M059J (cell line): ENCODE measurements around the gene PDHX. TPM values are rescaled to one million over a fixed set of nuclear protein-coding genes. Genes with fewer than 3 reads are reported as not detected.
"Not testable (repeated sequence)": the region's sequence is repeated elsewhere in the genome, so short reads cannot be mapped to it uniquely, and the experiment has no call there.

Experiments
- DNase-seq: peaks from one replicate; pipeline ENCODE4 v3.0.0-alpha.2; 2012; ENCODE audit warnings: low read depth
- total RNA-seq: library from RNA; depleted of rRNA; stranded (reverse); fragments of >200 nt; shearing (Covaris generic); gene quantifications from 2 replicates; pipeline ENCODE4 v1.2.3, GENCODE V29; 2014

Gene PDHX
- total RNA-seq, 1 experiment from 2014 or later, result 81.7 TPM

DNA sequence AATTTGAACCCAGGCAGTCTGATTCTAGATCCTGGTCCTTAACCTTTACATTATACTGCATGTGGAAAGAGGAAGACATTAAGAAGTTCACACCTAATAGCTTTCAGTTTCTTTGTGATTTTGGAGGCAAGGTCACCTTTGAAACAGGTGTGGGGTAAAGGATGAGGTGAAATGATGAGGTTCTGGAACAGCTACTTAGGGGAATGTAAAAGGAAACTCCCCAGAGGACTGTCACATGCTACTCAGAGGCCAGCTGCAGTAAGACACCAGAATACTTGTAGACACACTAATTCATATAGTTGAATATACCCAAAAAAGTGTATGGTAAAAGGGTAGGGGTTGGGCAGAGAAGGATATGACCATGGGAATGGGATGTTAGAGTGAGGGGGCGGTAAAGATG, 5.6 kb upstream of the PDHX start:
- DNase-seq, result no peak

DNA sequence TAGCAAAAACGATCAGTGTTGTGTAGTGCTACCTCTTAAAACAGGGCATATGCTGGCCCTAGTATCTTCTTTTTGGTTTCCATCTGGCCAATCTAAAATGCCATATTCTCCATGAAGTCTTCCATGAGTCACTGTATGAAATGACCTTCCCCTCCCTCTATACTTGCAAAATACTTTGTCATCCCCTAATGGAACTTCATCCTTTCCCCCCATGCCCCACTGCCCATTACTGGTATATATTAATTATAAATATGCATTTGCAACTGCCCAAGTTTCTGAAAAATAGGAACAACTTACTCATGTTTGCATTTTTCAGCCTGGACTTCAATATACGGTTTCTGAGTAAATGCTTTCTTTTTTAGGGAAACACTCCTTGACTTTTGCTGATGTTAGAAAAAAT, 4.7 kb upstream of the PDHX start:
- no peak for DNase-seq

DNA sequence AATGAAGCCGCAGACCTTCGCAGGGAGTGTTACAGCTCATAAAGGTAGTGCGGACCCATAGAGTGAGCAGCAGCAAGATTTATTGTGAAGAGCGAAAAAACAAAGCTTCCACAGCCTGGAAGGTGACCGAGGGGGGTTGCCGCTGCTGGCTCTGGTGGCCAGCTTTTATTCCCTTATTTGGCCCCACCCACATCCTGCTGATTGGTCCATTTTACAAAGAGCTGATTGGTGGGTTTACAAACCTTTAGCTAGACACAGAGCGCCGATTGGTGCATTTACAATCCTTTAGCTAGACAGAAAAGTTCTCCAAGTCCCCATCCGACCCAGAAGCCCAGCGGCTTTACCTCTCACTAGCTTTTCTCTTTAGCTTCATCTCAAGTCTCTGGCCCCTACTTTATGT, 2.9 kb upstream of the PDHX start:
- DNase-seq, result not testable (repeated sequence)

DNA sequence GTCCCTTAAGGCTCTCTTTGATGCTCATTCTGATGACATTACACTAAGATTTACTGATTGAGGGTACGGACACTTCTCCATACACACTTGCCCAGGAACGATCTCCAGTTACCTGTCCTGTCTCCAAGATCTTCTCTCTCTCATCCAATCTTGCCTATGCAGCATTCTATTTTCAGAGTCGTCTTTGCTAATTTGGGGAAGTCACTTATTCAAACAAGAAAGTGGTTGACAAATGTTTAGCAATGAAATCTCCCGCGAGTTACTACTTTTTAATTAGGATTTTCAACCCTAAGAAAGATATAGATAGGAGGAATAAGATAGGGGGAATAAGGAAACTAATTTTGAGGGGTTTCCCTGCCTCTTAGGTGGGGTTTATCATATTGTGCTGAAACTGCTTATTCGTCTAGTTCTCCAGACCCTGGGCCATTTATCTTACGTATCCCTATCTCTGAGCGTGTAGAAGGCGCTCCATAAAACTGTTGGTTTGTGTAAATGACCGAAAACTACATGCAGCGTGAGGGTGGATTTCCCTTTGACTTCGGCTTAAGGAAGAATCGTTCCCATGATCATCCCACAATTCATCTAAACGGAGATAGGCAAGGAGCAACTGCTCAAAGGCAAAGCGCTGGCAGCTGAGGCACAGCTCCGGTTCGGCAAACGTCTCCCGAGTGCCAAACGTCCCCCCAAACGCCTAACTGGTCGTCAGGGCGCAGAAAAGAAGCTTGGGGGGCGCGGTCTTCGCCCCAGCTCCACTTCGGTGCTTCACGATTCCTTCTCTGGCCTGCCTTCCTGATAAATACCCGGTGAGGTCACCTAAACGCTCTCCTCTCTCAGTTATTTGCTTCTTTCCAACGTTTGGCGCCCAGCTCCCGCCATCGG, 1.0 kb upstream of the PDHX start:
- no peak for DNase-seq

DNA sequence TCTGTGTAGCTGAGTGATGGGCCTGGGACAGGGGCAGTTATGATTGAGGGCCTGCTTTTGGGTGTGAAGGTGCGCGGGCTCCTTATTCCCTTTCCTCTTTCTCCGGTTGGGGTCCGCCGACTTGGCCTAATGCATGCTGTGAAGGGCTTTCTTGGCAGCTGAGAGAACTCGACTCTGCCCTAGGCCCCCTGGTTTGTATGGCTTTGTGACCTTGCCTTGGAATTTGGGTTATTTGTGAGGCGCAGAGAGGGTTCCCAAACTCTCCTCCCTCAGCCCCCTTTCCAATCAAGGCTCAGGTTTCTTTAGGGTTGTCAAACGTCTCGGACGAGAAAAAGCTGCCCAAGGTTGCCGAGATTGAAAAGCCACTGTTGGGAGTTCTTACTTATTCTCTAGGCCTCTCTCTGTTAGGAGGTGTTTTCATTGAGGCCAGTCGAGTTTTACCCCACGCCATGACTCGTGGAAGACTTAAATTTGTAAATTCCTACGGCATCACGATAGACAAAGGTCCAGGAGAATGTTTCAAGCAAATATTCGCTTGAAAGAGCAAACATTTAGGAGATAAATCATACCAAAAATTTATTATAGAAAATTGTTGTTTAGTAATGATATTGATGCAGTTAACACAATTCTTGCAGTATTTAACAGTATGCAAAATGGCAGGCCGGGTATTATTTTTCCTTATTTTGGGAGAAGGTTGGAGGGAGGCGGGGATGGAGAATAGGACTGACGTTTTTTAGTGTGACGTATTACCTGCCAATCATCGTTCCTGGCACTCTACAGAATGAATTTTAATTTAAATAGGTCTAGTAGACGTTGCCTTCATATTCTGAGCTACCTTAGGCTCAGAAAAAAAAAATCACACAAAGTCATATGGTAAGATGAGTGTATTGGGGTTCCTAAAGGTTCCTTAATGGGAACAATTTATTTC, 689 bp downstream of the PDHX start:
- DNase-seq, result peak; percentile 27

DNA sequence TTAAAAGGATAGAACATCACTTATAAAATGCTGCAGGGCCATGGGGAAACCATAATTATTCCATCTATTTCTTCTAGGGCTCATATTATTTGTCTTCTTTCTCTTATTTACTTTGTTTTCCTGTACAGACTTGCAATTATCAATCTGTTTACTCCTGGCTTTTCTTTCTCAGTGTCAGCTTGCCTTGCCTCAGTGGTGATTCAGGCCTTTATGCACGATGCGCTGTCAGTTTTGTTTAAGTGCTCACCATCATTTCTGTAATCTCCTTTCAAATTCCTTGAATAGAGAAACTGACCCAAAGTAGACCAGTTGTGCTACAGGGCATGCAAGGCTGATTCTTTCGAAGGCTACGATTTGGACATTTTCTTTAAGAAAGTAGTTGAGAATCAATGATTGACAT, 4.7 kb downstream of the PDHX start:
- no peak for DNase-seq

DNA sequence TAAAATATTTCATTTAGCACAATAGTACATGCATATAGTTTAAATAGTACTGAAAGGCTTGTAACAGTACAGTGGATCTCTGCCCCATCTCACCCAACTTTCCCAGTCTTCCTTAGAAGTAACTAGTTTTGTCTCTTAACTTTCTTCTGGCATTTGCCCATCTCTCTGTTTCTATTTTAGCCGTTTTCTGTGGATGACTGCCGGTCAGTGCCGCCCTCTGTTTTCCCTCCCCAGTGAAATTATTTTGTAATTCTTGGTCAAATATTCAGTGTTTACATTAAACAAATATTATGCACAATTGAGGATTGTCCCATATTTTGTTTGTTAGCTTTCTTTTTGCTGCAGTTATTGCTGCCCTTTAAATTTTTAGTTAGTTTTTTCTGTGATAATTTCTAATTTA, 8.3 kb downstream of the PDHX start:
- DNase-seq, result no peak

DNA sequence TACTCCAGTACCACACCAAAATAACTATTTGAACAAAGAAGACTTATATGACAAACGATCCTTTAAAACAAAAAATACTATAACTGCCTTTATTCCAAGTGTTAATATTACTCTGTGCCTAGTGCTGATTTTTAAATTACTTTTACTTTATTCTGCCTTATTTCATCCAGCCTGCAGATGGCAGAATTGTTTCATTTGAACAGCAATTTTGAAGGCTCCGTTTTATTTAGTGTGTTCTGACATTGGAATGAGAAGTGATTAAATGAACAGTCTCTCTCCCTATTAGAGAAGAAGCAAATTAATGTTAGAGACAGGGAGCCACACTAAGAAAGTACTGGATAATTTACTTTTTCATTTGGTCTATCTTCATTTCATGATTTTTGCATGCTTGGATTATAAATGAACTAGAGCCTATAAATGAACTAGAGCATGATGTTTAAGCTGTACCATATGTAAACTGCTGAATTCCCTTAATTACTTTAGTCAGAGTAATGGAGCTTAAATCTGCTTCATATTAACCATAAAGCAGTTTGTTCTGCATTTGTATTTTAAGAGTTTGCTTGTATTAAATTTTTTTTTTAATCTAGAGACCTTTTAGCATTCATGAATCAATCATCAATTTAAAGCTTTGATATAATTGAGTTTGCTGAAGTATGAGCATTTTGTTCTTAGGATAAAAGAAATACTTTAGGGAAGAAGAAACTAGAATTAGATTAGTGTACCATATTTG, 9.8 kb downstream of the PDHX start:
- DNase-seq, result peak; percentile 70

DNA sequence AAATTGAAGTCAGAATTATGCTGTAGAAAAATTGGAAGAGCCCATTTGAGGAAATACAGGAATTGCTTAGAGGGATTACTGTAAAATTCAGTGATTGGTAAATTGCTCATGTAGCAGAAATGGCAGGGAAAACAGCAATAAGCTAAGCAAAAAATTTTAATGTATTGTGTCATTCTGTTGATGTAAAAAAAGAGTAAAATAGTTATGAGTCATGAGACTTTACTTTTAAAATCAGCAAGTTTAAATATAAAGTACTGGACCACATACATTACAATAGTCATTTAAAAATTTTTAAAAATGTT, 10.4 kb downstream of the PDHX start:
- no peak for DNase-seq

DNA sequence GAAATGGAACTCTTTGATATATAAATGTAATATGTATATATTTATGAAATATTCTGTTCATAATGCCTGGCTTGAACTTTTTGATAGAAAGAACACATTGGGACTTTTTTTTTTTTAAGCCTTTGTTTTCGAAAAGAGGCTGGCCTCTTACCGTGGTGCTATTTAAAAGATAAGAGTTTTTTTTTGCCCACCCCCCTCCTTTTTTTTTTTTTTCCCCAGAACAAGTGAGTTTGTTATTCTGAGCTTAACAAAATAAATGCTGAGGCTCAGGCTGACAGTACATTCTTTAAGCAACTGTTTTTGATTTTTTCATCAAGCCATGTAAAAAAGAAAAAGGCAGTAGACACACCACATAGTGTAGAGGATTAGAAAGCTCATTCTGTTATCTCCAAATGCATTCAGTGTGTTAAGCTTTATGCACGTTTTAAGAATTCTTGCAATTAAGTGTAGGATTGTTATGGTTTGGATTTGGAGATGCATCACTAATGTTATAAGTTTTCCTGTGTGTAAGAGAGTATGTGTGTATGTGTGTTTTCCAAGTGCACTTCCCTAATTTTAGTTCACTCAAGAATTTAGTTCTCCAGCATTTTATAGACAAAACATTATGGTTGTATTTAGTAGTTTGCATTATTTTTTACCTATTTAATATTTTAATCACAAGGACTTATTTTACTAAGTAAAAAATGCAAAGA, 12.0 kb downstream of the PDHX start:
- DNase-seq, result no peak

DNA sequence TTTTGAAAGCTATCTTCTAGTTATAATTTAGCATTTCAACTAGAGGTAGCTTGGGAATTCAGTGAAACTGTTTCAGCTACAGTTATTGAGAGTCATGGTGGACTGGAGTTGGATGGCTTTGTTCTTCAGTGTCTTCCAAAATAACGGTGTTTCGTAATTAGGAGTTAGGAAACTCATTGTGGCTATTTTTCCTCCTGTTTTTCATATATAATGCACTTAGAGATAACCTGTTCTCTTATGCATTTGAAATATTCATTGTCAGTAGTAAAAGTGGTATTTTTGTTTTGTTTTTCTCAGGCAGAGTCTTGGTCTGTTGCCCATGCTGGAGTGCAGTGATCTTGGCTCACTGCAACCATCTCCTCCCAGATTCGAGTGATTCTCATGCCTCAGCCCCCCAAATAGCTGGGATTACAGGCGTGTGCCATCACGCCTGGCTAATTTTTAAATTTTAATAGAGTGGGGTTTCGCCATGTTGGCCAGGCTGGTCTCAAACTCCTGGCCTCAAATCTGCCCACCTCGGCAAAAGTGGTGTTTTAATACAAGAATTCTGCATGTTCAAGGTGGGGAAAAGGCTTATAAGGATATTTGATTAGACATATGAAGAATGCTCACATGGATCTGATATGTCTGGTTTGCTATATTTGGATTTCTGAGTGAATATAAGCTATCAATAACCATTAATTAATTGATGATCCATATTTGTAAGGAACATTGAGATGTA, 12.7 kb downstream of the PDHX start:
- no peak for DNase-seq

DNA sequence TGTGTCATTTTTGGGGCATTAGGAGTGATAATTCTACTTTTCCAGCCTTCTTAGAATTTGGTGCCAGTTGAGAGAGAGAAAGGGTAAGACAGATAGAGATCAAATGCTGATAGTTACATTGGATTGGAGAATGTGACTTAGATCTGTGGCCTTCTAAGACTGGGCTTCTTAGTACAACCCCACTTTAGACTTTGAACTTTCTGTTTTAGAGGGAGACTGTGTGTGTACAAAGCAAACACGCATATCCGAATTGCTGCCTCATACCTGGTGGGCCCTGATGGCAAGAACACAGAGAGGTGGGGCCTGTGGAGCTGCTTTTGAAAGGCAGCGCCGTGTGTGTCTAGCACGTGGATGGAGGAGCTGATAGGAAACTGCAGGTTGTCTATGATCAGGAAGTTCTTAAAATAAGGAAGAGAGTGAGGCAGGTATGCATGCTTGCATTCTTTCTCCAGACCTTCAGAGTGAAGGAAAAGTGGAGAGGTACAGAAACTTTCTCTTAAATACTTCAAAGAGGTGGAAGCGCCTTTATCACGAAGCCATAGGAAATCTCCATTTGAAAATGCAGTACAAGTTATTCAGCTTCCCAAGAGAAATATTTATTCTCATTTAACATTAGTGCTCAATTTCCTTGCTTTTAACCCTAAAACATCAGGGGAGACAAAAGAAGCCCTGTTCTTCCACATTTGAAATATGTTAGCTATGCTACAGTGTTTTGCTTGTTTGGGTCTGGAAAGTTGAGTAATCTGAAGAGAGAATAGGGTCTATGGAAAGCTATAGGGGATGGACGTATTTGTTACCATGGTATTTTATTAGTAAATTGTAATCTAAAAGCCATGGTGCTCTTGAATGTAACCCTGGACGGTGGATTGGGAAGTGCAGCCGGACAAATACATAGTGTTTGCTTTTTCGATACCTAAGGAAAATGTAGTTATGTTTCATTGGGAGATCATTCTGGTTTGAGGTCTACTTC, 13.7 kb downstream of the PDHX start:
- DNase-seq, result no peak

DNA sequence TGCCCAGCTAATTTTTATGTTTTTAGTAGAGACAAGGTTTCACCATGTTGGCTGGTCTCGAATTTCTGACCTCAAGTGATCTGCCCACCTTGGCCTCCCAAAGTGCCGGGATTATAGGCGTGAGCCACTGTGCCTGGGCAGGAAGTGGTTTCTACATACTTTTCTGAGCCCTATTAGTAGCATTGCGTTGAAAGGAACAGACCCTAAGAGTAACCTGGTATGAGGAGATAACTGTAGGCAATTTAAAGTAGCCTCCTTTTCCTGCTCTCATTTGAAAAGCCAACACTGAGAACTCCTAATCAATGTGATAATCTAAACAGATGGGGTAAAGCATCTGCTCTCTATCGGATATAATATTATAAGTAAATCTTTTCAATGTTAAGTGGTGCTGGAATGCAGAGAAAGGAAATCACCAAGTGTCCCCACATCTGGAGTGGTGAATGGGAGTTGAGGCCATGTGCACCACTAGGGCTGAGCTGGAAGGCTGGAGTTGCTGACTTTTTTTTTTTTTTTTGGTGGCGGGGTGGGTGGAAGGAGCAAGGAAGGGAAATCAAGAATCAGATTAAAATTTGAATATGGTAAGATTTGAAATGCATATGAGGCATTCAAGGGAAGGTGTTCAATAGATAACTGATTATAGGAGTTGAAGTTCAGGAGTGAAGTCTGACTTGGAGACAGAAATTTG, 20.7 kb downstream of the PDHX start:
- no peak for DNase-seq

DNA sequence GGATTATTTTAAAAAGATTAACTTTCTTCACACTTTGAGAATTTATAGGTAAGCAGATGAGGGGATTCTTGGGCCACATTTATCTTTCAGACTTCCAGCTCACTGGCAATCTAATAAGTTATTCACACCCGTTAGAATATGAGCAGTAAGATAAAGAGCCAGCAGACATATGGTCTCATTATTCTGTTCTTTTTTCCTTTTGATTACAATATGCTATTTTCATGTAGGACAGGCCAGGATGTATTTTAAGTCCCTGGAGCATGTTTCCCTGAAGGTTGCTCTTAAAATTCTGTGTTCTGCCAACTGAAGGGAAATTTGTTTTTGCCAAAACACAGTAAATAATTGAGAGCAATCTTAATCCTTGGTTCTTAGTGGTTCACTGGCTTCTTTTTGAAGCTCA, 22.2 kb downstream of the PDHX start:
- no peak for DNase-seq

DNA sequence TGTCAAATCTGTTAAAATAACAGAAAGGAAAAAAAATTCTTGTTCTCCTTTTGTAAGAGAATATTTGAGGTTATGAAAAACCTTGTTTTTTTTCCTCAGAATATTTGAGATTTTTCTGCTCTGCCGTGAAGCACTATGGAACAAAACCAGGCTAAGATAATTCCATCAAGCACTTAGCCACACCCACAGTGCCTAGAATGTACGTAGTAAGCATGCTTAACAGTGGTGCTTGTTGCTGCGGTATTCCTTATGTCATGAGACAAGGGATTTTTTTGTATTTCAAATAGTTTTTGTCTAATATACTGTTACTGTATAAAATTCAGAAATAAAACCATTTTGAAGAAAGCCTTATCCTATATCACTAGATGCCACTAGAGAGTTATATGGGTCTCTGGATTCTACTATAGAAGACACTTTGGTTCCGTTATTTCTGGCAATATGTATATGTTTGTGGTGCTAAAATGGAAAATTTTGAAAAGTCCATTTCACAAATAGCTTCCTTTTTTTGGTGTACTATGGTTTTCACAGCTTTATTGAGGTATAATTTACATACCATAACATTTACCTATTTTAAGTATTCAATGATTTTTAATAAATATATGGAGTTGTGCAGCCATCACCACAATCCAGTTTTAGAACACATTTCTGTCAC, 23.7 kb downstream of the PDHX start:
- DNase-seq, result no peak

DNA sequence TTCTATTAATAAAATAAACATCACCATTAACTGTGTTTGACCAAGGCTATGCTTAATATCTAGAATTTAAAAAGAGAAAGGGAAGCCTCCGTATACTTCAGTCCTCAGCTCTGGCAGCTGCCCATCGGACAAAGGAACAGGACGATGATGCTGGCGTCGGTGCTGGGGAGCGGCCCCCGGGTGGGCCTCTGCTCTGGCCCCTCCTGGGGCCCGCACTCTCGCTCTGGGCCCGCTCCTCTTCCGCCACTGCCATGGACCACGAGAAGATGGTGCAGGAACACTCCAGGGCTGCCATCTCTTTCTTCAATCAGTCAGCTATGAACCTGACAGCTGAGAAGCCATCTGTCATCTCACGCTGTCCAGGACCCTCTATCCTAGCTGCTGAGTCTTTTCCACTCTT, 25.3 kb downstream of the PDHX start:
- no peak for DNase-seq

DNA sequence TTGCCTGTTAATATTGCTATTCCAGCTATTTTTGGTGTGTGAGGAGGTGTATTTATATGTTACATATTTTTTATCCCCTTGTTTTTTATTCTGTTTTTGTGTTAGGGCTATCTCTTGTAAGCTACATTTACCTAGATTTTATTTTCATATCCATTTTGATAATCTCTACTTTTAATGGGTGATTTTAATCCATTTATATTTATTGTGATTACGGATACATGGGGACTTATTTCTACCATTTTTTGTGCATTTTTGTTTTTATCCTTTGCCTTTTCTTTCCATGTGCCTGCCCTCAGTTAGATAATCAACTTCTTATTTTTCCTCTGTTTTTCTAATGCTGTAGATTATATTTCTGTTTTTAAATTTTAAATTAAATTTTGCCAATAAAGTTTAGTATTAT, 28.3 kb downstream of the PDHX start:
- DNase-seq, result no peak

DNA sequence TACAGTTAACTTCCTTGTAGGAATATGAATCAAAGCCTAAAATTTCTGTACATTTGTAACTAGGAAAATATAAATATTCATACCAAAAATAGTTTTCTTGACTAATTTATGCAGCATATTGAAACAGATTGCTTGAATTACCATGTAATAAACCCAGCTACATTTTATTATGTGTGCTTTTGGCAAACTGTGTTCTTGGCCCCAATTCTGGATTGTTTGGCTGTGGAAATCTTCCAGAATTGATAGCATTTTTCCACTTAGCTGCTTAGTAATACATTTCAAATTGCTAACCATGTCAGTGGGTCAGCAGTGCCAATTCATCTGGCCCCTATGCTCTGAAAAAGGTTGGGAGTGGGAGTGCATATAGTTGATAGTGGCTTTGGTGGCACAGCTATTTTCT, 32.3 kb downstream of the PDHX start:
- DNase-seq, result no peak

DNA sequence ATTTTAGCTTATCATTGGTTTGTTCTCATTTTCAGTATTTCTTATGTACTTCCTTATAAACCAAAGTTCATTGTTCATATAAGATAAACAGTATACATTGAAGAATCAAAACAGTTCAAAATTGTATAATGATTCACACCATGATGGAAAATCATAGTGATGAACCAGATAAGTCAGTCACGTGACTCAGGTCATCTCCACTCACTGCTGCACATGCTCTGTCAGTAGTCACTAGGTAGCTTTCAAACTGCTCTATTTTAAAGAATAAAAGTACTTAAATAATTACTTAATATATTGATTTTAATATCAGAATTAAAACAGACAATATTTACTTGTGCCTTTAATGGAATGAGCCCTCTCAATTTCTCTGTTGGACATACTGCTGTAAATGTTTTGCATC, 37.5 kb downstream of the PDHX start:
- no peak for DNase-seq
